H1 (cell line): ENCODE results near the gene S100A10. TPM values are rescaled to one million over a fixed set of nuclear protein-coding genes. Genes with fewer than 3 reads are reported as not detected.

Experiments used
- CTCF ChIA-PET: fragments of 300-600 bp; sonication (Branson Sonifier 250); formaldehyde crosslinking; loops from one replicate; lab custom pipeline; 2021; ENCODE audit not compliant: partially characterized antibody; lab: Charles Lee
- POLR2A ChIA-PET: fragments of 300-600 bp; sonication (Branson Sonifier 250); formaldehyde crosslinking; loops from one replicate; lab custom pipeline; 2021; ENCODE audit warnings: inconsistent platforms; ENCODE audit not compliant: partially characterized antibody; lab: Charles Lee
- DNase-seq, 2 experiments: peaks; one replicate each; pipeline versions ENCODE4 v3.0.0 to v3.0.0-alpha.2; 2010 to 2022; ENCODE audit warnings: low spot score in 2 of 2, low read depth in 1 of 2, mixed read lengths in 1 of 2
- FAIRE-seq: peaks from 2 replicates; lab custom pipeline; 2011; peaks lifted over from hg19 to GRCh38; lab: Jason Lieb, UNC
- H2AFZ ChIP-seq: 2 replicates; pipeline ENCODE4 v1.8.1; 2012; ENCODE audit warnings: low read length, inconsistent platforms
- H2AK5ac ChIP-seq: 2 replicates; pipeline ENCODE4 v1.6.1; 2013; ENCODE audit warnings: low read depth, low read length
- H2BK120ac ChIP-seq: replicated peaks from 2 replicates; pipeline ENCODE3; 2013; ENCODE audit warnings: low read depth, low read length, inconsistent platforms
- H2BK12ac ChIP-seq: 2 replicates; pipeline ENCODE4 v1.6.1; 2013; ENCODE audit warnings: low read depth, low read length
- H2BK15ac ChIP-seq: 2 replicates; pipeline ENCODE4 v1.6.1; 2013; ENCODE audit warnings: low read length
- H2BK20ac ChIP-seq: 2 replicates; pipeline ENCODE4 v1.6.1; 2013; ENCODE audit warnings: low read length
- H2BK5ac ChIP-seq: 2 replicates; pipeline ENCODE4 v1.6.1; 2013; ENCODE audit warnings: low read depth, low read length
- H3K14ac ChIP-seq: 2 replicates; pipeline ENCODE4 v1.6.1; 2013; ENCODE audit warnings: inconsistent platforms; ENCODE audit not compliant: insufficient read length
- H3K18ac ChIP-seq: 2 replicates; pipeline ENCODE4 v1.6.1; 2013; ENCODE audit warnings: low read length; ENCODE audit errors: extremely low read depth
- H3K23ac ChIP-seq: 2 replicates; pipeline ENCODE4 v1.6.1; 2013; ENCODE audit warnings: inconsistent platforms; ENCODE audit not compliant: insufficient read length
- H3K23me2 ChIP-seq: 2 replicates; pipeline ENCODE4 v1.6.1; 2013; ENCODE audit warnings: low read depth, low read length
- H3K27ac ChIP-seq: 2 replicates; pipeline ENCODE4 v1.6.1; 2011; ENCODE audit warnings: low read depth, low read length, inconsistent platforms
- H3K27me3 ChIP-seq, 4 experiments: replicated peaks in 1 of 4; 1 replicate in 1 of 4; 2 replicates in 3 of 4; pipeline versions ENCODE4 v1.6.1 to v1.8.1; 2011 to 2013; ENCODE audit warnings: low read length in 3 of 4, mild to moderate bottlenecking in 3 of 4, inconsistent platforms in 2 of 4, mixed read lengths in 2 of 4, moderate library complexity in 1 of 4; ENCODE audit not compliant: control insufficient read depth in 3 of 4, insufficient read depth in 3 of 4; ENCODE audit errors: extremely low read depth in 1 of 4
- H3K36me3 ChIP-seq, 4 experiments: 2 replicates each; pipeline versions ENCODE4 v1.6.1 to v1.8.1; 2011 to 2013; ENCODE audit warnings: mild to moderate bottlenecking in 4 of 4, low read length in 3 of 4, moderate library complexity in 2 of 4, control low read depth in 1 of 4, inconsistent platforms in 1 of 4; ENCODE audit not compliant: insufficient read depth in 4 of 4, control insufficient read depth in 2 of 4
- H3K4ac ChIP-seq: replicated peaks from 2 replicates; pipeline ENCODE3; 2013; ENCODE audit warnings: low read length, low read depth, mixed read lengths, inconsistent platforms; ENCODE audit not compliant: insufficient read length
- H3K4me1 ChIP-seq, 4 experiments: replicated peaks in 1 of 4; 1 replicate in 1 of 4; 2 replicates in 3 of 4; pipeline versions ENCODE4 v1.6.1 to v1.8.1; 2011 to 2013; ENCODE audit warnings: low read length in 3 of 4, inconsistent platforms in 2 of 4, mixed read lengths in 1 of 4; ENCODE audit not compliant: insufficient read depth in 4 of 4, control insufficient read depth in 3 of 4
- H3K4me2 ChIP-seq, 2 experiments: 2 replicates each; pipeline versions ENCODE4 v1.6.1 to v1.8.1; 2011 to 2013; ENCODE audit warnings: low read depth in 2 of 2, low read length in 2 of 2, control low read depth in 1 of 2, inconsistent platforms in 1 of 2, mild to moderate bottlenecking in 1 of 2; ENCODE audit not compliant: insufficient read depth in 1 of 2
- H3K4me3 ChIP-seq, 4 experiments: fragments of 200-600, 300-600 bp in 1 of 4; sonication (generic), shearing (Covaris generic), sonication (Bioruptor Twin) in 1 of 4; 2 replicates each; pipeline versions ENCODE4 v1.5.1 to v1.8.1; 2011 to 2016; ENCODE audit warnings: low read length in 4 of 4, low read depth in 3 of 4, control low read depth in 2 of 4, inconsistent platforms in 2 of 4, mild to moderate bottlenecking in 2 of 4, mixed read lengths in 1 of 4, moderate library complexity in 1 of 4; ENCODE audit not compliant: insufficient read depth in 2 of 4; ENCODE audit errors: extremely low read depth in 1 of 4
- H3K56ac ChIP-seq: replicated peaks from 2 replicates; pipeline ENCODE3; 2013; ENCODE audit warnings: low read depth, mild to moderate bottlenecking, mixed read lengths, low read length, inconsistent platforms; ENCODE audit not compliant: insufficient read length
- H3K79me1 ChIP-seq: 2 replicates; pipeline ENCODE4 v1.6.1; 2013; ENCODE audit warnings: low read depth, low read length, control low read depth
- H3K79me2 ChIP-seq, 2 experiments: 2 replicates each; pipeline versions ENCODE4 v1.6.1 to v1.8.1; 2012 to 2013; ENCODE audit warnings: low read length in 2 of 2, mild to moderate bottlenecking in 2 of 2, inconsistent platforms in 1 of 2; ENCODE audit not compliant: insufficient read depth in 2 of 2, control insufficient read depth in 1 of 2
- H3K9ac ChIP-seq, 4 experiments: replicated peaks in 1 of 4; 1 replicate in 1 of 4; 2 replicates in 3 of 4; pipeline versions ENCODE4 v1.6.1 to v1.8.1; 2011 to 2013; ENCODE audit warnings: low read depth in 3 of 4, low read length in 3 of 4, control low read depth in 2 of 4, mild to moderate bottlenecking in 2 of 4, moderate library complexity in 2 of 4, inconsistent platforms in 1 of 4; ENCODE audit errors: extremely low read depth in 1 of 4
- H3K9me3 ChIP-seq, 2 experiments: 2 replicates each; pipeline versions ENCODE4 v1.6.1 to v1.8.1; 2012 to 2013; ENCODE audit warnings: mild to moderate bottlenecking in 2 of 2, moderate library complexity in 2 of 2, control low read depth in 1 of 2, inconsistent platforms in 1 of 2, low read depth in 1 of 2, low read length in 1 of 2, mixed read lengths in 1 of 2; ENCODE audit not compliant: insufficient read depth in 2 of 2
- H4K20me1 ChIP-seq, 2 experiments: replicated peaks in 1 of 2; 2 replicates each; pipeline versions ENCODE3 to v1.8.1; 2011 to 2013; ENCODE audit warnings: inconsistent platforms in 2 of 2, low read length in 2 of 2, mild to moderate bottlenecking in 1 of 2; ENCODE audit not compliant: insufficient read depth in 2 of 2, control insufficient read depth in 1 of 2
- H4K5ac ChIP-seq: 2 replicates; pipeline ENCODE4 v1.6.1; 2013; ENCODE audit warnings: low read length, low read depth, mixed read lengths, inconsistent platforms; ENCODE audit not compliant: insufficient read length
- H4K8ac ChIP-seq: 2 replicates; pipeline ENCODE4 v1.8.0; 2013; ENCODE audit warnings: mild to moderate bottlenecking, moderate library complexity, low read length, inconsistent platforms; ENCODE audit not compliant: insufficient read depth; ENCODE audit errors: extremely low read depth
- H4K91ac ChIP-seq: replicated peaks from 2 replicates; pipeline ENCODE3; 2013; ENCODE audit warnings: low read length, mixed read lengths, inconsistent platforms; ENCODE audit not compliant: insufficient read length
- E2F6 ChIP-seq: IDR thresholded peaks from 2 replicates; pipeline ENCODE4 v1.6.1; 2012; ENCODE audit warnings: inconsistent platforms
- GABPA ChIP-seq: IDR thresholded peaks from 2 replicates; pipeline ENCODE4 v1.6.1; 2011; ENCODE audit warnings: mild to moderate bottlenecking, low read length, moderate library complexity, borderline replicate concordance; ENCODE audit not compliant: insufficient read depth
- HDAC2 ChIP-seq, 2 experiments: fragments of 300-600 bp in 1 of 2; sonication (generic) in 1 of 2; IDR thresholded peaks; 2 replicates each; pipeline ENCODE4 v1.6.1; 2011 to 2012; ENCODE audit warnings: low read depth in 2 of 2, low read length in 2 of 2, mild to moderate bottlenecking in 2 of 2, moderate library complexity in 2 of 2, borderline replicate concordance in 1 of 2, inconsistent platforms in 1 of 2
- HDAC6 ChIP-seq: IDR thresholded peaks from one replicate; pipeline ENCODE4 v1.7.1; 2012; ENCODE audit warnings: low read depth, mild to moderate bottlenecking, inconsistent platforms, low read length, moderate library complexity
- JUN ChIP-seq: IDR thresholded peaks from 2 replicates; pipeline ENCODE4 v1.6.1; 2011; ENCODE audit warnings: low read depth, mild to moderate bottlenecking, improper control_type of control experiment, low read length
- MAFK ChIP-seq: IDR thresholded peaks from 2 replicates; pipeline ENCODE4 v1.6.1; 2012; ENCODE audit warnings: low read depth, mild to moderate bottlenecking, improper control_type of control experiment, low read length
- POLR2AphosphoS5 ChIP-seq: IDR thresholded peaks from 2 replicates; pipeline ENCODE4 v1.6.1; 2011; ENCODE audit warnings: low read depth, low read length
- RBBP5 ChIP-seq: IDR thresholded peaks from 2 replicates; pipeline ENCODE4 v1.7.1; 2012; ENCODE audit warnings: low read depth, mild to moderate bottlenecking, inconsistent platforms, low read length, moderate library complexity, borderline replicate concordance
- RXRA ChIP-seq: IDR thresholded peaks from 2 replicates; pipeline ENCODE4 v1.6.1; 2011; ENCODE audit warnings: low read depth, mild to moderate bottlenecking, low read length, moderate library complexity; ENCODE audit not compliant: insufficient read depth
- SIX5 ChIP-seq: IDR thresholded peaks from 2 replicates; pipeline ENCODE4 v1.6.1; 2011; ENCODE audit warnings: mild to moderate bottlenecking, low read depth, low read length
- WGBS, 2 experiments: shearing (Covaris generic) in 1 of 2; methylation state at CpG; one replicate each; pipeline versions ENCODE4 v1.1.6 to v1.1.7; 2013 to 2015; ENCODE audit warnings: low lambda C conversion rate in 2 of 2, mixed read lengths in 2 of 2, inconsistent platforms in 1 of 2, low coverage in 1 of 2, missing lambda C conversion rate in 1 of 2; ENCODE audit not compliant: insufficient replicate concordance in 2 of 2, insufficient coverage in 1 of 2, insufficient read length in 1 of 2; ENCODE audit errors: extremely low coverage in 1 of 2, missing lambda C conversion rate in 1 of 2; 5-methylcytosine and 5-hydroxymethylcytosine counted together
- polyA plus RNA-seq, 7 experiments: library from polyadenylated mRNA; depleted of rRNA in 3 of 7; stranded (reverse) in 5 of 7; unstranded in 2 of 7; fragments of >200 nt in 5 of 7; fragments of 200-250 nt in 2 of 7; gene quantifications; 1 replicate in 5 of 7; 2 replicates in 1 of 7; 4 replicates in 1 of 7; pipeline versions ENCODE4 v1.2.1 to v1.2.3, GENCODE V29; 2011 to 2013; ENCODE audit warnings: missing spikeins in 2 of 7, mixed read lengths in 2 of 7
- total RNA-seq: library from RNA; stranded (reverse); fragmentation: NEBNext Ultra II Directional; extraction: Animal tissue kit (Norgen Biotek cat#: 25700); gene quantifications from 2 replicates; pipeline ENCODE4 v1.2.1, GENCODE V29; 2021
- TF ChIP-seq, protein P1 (sequence below): IDR thresholded peaks from 2 replicates; pipeline ENCODE4 v1.6.1; 2011; ENCODE audit warnings: low read depth, mild to moderate bottlenecking, low read length; ENCODE audit not compliant: insufficient read depth

The S100A10 gene
- total and polyA plus RNA-seq, 2 of the 8 experiments (the other 6 are each of a cell fraction or from before 2014, with no cell fraction given): 23.9 to 231 TPM

GRCh38 chr1:151977662-151978230 is 15.9 kb downstream of the S100A10 start:
- 88% methylated on average over 5 of the region's 5 CpGs; no CpG with 5 or more reads in 1 of the 2 experiments for WGBS, 2 experiments

More at GRCh38 chr1:151977662-151978230, 15.9 kb downstream of the S100A10 start:
- no peak overlapping the region for H2BK12ac ChIP-seq
- no peak overlapping the region for H3K27ac ChIP-seq
- POLR2A ChIA-PET: no interaction called here
- no peak overlapping the region for H3K23ac ChIP-seq
- no peaks in the 10 kb centered on the region for H3K79me1 ChIP-seq
- CTCF ChIA-PET: interaction anchor here (0.8 to 31.0 kb wide), 7 partner anchors 12 to 89 kb away, joined by 3 to 553 read pairs (median 6); partner anchors contain the start of gene S100A10
- H3K56ac ChIP-seq: no peak overlapping the region
- H3K4me2 ChIP-seq: no peak overlapping the region
- H3K36me3 ChIP-seq: peaks cover 0 to 7% (median 3%) of the 10 kb centered on the region in 4 experiments; a peak in 3 of 8 replicates
- no peak overlapping the region for H2BK15ac ChIP-seq
- no peak overlapping the region for H4K8ac ChIP-seq
- DNase-seq (no peak), FAIRE-seq (no peak)
- H3K18ac ChIP-seq: no peak overlapping the region
- no peaks in the 10 kb centered on the region for H4K20me1 ChIP-seq
- H3K4me3 ChIP-seq: no peak overlapping the region
- no peaks in the 10 kb centered on the region for H3K79me2 ChIP-seq
- no peak overlapping the region for H2BK20ac ChIP-seq
- no peak overlapping the region for H3K4ac ChIP-seq
- peaks cover 0 to 4% (median 3%) of the 10 kb centered on the region in 4 experiments; a peak in 4 of 7 replicates for H3K4me1 ChIP-seq
- no peak overlapping the region for H2BK120ac ChIP-seq
- H3K14ac ChIP-seq: no peak overlapping the region
- no peaks in the 10 kb centered on the region; the same call in 1 of the 2 replicates for H3K23me2 ChIP-seq
- H2BK5ac ChIP-seq: no peak overlapping the region
- H2AFZ ChIP-seq: no peak overlapping the region
- TF ChIP-seq MAFK (no peak), HDAC6 (no peak), HDAC2 (IDR thresholded peaks at IDR 0.05; ENCODE audit: borderline replicate concordance in 1 of 2, low read depth in 2 of 2, low read length in 2 of 2) (no peak), SIX5 (no peak), RXRA (no peak), POLR2AphosphoS5 (no peak), JUN (no peak), RBBP5 (no peak), GABPA (no peak), E2F6 (no peak)
- TF ChIP-seq, protein P1, sequence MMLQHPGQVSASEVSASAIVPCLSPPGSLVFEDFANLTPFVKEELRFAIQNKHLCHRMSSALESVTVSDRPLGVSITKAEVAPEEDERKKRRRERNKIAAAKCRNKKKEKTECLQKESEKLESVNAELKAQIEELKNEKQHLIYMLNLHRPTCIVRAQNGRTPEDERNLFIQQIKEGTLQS: no peak
- H4K5ac ChIP-seq: no peak overlapping the region
- no peaks in the 10 kb centered on the region for H3K27me3 ChIP-seq
- H3K9me3 ChIP-seq: no peaks in the 10 kb centered on the region
- H4K91ac ChIP-seq: no peak overlapping the region
- H3K9ac ChIP-seq: no peak overlapping the region
- no peak overlapping the region for H2AK5ac ChIP-seq
